NB4 (cell line): Measurements from ENCODE around the gene TEP1.
"Not testable (repeated sequence)": the region's sequence is repeated elsewhere in the genome, so short reads cannot be mapped to it uniquely, and the experiment has no call there.

Experiments
- MAX ChIP-seq: IDR thresholded peaks from 2 replicates; pipeline ENCODE4 v1.6.1; 2011; ENCODE audit warnings: low read depth, low read length
- MYC ChIP-seq: IDR thresholded peaks from 2 replicates; pipeline ENCODE4 v1.6.1; 2011; ENCODE audit warnings: low read depth, low read length
- POLR2A ChIP-seq: IDR thresholded peaks from 2 replicates; pipeline ENCODE4 v1.6.1; 2011; ENCODE audit warnings: mild to moderate bottlenecking; ENCODE audit not compliant: insufficient read length; ENCODE audit errors: extremely low read depth
- TF ChIP-seq, protein P1 (sequence below): IDR thresholded peaks from one replicate; pipeline ENCODE4 v1.5.1; 2012; ENCODE audit warnings: low read depth, low read length

GRCh38 chr14:20341032-20341431, 72.3 kb downstream of the TEP1 start:
- TF ChIP-seq, protein P1, sequence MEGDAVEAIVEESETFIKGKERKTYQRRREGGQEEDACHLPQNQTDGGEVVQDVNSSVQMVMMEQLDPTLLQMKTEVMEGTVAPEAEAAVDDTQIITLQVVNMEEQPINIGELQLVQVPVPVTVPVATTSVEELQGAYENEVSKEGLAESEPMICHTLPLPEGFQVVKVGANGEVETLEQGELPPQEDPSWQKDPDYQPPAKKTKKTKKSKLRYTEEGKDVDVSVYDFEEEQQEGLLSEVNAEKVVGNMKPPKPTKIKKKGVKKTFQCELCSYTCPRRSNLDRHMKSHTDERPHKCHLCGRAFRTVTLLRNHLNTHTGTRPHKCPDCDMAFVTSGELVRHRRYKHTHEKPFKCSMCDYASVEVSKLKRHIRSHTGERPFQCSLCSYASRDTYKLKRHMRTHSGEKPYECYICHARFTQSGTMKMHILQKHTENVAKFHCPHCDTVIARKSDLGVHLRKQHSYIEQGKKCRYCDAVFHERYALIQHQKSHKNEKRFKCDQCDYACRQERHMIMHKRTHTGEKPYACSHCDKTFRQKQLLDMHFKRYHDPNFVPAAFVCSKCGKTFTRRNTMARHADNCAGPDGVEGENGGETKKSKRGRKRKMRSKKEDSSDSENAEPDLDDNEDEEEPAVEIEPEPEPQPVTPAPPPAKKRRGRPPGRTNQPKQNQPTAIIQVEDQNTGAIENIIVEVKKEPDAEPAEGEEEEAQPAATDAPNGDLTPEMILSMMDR: not testable (repeated sequence)
- TF ChIP-seq POLR2A, MYC, MAX: not testable (repeated sequence)
